ENCODE measurements around the gene CLEC4F.

The CLEC4F gene

DNA sequence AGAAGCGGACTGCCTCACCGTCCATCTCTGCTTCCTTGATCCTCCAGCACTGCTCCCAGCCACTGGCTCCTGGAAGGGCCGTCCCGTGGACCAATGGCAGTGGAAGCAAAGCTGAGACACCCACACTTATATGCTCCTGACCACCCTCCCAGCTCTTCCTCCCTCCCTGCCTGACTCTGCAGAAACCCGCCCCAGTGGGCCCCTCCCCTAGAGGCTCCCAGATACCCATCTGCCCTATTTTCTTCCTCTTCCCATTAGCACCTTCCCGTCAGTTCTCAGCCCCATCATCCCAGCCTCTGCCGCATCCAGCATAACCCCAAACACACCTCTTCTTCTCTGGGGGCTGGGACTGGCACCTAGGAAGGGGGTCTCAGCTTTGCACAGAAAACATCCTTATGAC, at the start of gene CLEC4F:
CLEC4F (minus strand) TSS at position 101 of the 400 bp plus-strand sequence; CDS start at position 25, 76 bp downstream.
- DNase-seq: no peak

DNA sequence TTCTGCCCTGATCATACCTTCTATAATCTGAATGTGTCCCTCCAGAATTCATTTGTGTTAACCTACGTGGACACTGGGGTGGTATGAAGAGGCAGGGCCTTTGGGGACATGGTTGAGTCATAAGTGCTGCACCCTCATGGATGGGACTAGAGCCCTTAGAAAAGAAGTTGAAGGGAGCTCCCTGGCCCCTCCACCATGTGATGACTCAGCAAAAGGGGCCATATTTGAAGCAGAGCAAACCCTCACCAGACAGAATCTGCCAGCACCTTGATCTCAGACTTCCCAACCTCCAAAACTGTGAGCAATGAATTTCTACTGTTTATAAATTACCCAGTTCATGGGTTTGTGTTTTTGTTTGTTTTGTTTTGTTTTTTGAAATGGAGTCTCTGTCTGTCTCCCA, 48.6 kb upstream of the CLEC4F start:
- DNase-seq: no peak

DNA sequence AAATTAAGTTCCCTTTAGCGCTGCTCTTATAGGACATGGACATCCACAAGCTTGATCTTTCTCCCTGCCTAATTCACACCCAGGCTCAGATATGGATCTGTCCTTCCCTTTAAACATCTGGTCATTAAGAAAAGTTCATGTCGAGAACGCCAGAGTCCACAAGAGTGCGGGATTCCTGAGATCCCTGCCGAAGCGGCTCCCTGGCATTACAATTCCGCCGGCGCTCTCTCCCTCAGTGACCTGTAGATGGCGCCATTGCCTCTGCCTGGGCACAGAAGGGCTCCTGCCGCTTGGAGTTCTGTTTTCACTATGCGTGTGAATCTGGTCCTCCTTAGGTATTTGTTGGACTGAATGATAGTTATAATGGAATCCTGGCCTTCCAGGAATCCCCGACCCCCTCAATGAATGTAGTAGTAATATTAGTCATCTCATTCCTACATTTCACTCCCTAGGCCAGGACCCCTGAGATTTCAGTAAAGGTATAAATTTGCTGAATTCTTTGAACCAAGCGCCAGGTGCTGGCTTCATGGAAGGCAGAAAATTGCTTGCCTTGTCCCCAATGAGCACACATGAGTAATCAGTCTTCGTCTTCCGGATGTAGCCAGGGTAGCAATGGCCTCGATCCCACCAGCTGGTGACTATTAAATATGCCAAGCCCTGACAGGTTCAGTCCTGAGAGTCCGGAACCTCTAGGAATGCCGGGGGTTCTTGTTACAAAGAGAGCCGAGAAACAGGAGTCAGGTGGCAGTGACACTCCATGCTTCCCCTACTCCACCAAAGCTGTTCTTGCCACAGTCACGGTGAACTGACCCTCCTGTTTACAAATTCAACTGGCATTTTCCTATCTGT, 41.6 kb upstream of the CLEC4F start:
- peak; percentile 70 for DNase-seq

DNA sequence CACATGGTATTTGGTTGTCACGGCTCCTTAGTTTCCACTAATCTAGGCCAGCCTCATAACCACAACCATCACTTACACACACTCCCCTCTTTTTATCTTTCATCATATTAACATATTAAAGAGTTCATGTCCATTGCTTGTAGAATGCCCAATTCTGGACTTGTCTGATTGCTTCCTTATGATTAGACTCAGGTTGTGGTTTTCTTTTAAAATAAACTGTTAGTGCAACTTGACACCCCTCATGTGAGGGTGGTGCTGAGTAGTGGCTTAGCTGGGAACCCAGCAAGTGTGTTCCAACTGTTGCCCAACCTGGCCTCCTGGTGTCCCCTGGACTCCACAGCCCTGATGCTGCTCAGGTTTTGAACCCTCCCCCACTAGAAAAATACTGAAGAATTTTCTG, 35.3 kb upstream of the CLEC4F start:
- DNase-seq: no peak

GRCh38 chr2:70854411-70854810, 34.0 kb upstream of the CLEC4F start:
- no peak for DNase-seq

DNA sequence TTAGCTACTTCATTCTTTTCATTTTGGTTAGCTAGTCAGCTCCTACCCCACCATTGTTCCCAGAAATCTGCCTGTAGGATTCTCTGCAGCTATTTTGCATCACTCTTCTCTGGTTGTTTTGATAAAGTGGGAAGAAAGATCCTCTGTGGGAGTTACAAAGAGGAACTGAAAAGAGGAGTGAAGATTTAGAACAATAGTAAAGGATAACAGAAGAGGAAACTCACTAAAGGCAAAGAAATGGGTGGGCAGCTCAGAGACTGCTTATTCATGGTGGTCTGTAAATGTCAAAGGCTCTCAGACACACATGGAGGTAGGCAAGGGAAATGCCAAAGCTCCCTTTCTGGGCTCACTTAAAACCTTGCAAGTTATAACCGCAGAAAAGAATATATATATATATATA, 32.4 kb upstream of the CLEC4F start:
- no peak for DNase-seq

- no peak for DNase-seq
These were observed 31.3 kb upstream of the CLEC4F start for GRCh38 chr2:70851704-70852103.

GRCh38 chr2:70850925-70851324, 30.5 kb upstream of the CLEC4F start:
- no peak for DNase-seq

GRCh38 chr2:70842401-70842800, 22.0 kb upstream of the CLEC4F start:
- no peak for DNase-seq

DNA sequence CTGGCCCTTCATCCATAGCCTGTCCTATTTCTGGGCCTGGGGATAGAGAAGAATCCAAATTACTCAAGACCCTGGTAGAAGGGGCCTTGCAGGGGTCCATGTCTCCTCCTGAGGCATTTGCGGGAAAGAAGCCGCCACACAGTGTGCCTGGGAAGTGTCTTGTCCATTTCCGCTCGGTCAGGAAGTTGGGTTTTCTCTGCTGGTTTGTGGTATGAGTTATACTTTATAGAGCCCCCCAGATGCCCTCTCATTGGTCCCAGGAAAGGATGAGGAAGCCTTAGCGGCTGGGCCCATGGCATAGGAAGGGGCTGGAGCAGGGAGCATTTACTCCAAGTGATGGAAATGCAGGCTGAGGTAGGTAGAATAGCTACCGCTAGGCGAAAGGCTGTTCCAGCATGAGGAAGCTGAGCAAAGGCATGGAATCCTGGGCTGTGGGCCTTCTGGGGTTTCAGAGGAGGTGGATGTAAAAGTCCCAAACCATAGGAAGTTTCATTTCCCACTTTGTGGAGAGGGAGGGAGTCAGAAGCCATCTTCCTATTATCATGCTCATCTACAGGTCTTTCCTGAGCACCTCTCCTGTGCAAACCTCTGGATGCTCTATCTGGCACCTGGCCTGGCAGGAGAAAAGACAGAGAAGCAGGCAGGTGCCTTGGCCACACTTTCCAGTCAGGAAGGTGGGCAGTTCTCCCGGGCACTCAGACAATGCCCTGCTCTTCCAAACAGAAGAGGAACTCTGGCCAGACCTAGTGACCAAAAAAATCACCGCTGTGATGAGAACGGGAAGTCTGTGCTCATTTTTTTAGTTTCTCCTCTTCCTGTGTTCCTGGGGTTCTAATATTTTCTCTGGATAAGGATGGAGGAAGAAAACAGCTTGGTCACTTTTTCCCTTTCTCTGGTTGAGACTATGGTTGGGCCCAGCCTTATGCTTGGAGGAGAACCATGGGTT, 17.9 kb upstream of the CLEC4F start:
- DNase-seq: no peak

DNA sequence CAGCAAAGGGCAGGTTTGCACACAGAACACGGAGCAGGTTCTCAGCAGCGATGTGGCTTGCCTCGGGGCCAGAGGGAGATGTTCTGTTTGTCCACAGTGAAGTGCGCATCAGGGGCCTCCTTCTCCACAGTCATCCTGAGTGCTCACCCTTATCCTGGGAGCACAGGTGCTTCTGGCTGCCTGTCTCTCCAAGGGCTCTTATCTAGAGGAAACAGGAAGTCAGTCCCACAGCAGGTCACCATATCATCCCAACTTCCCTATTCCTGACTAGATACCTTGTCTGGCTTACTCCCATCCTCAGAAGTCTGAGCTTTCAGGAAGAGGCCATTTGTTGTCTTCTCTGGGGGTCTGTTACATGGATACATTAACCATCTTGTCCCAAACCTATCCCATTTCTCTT, 15.2 kb upstream of the CLEC4F start, which contains the start of gene CD207:
CD207 (minus strand) TSS at position 174 of the 400 bp plus-strand sequence; CDS start at position 134, 40 bp downstream.
- no peak for DNase-seq

- DNase-seq: no peak
These were observed 14.5 kb upstream of the CLEC4F start for GRCh38 chr2:70834881-70835280.

- no peak for DNase-seq
These were observed 13.7 kb upstream of the CLEC4F start for GRCh38 chr2:70834106-70834505.

- DNase-seq: no peak
These were observed 12.8 kb upstream of the CLEC4F start for GRCh38 chr2:70833246-70833645.

DNA sequence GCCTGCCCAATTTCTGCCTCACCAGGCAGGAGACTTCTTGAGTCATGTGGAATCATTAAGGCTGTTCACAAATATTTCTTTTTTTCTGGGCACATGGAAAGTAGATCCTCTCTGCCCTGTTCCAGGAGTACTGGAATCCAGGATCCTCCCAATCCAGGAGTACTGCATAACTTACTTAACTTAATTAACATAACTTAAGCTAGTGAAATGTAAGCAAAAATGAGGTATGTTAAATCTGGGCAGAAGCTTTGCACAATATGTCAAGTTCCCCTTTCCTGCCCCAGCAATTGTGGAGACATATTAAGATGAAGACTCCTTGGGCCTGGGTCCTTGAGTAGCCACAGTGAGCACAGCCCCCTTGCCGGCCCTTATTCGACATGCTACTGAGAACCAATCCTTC, 12.0 kb upstream of the CLEC4F start:
- no peak for DNase-seq

- DNase-seq: no peak
These were observed 11.5 kb upstream of the CLEC4F start for GRCh38 chr2:70831861-70832260.

- no peak for DNase-seq
These were observed 10.0 kb upstream of the CLEC4F start for GRCh38 chr2:70830366-70830765.

DNA sequence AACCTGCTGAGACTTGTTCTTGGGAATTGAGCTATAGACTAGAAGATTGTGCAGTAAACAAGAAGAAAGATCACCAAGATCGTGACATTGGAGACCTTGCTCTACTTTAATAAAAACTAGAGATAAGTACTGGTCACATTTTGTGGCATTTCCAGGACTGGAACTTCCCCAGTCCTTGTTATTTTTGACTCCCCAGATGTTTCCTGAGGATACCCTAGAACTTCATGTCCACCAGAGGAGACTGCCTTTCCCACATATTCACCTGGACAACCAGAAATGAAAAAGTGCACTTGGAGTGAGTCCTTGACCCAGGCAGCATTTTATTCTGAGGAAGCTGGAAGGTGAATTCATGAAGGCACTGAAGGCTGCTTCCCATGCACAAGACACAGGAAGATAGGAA, 9.5 kb upstream of the CLEC4F start:
- DNase-seq: no peak

DNA sequence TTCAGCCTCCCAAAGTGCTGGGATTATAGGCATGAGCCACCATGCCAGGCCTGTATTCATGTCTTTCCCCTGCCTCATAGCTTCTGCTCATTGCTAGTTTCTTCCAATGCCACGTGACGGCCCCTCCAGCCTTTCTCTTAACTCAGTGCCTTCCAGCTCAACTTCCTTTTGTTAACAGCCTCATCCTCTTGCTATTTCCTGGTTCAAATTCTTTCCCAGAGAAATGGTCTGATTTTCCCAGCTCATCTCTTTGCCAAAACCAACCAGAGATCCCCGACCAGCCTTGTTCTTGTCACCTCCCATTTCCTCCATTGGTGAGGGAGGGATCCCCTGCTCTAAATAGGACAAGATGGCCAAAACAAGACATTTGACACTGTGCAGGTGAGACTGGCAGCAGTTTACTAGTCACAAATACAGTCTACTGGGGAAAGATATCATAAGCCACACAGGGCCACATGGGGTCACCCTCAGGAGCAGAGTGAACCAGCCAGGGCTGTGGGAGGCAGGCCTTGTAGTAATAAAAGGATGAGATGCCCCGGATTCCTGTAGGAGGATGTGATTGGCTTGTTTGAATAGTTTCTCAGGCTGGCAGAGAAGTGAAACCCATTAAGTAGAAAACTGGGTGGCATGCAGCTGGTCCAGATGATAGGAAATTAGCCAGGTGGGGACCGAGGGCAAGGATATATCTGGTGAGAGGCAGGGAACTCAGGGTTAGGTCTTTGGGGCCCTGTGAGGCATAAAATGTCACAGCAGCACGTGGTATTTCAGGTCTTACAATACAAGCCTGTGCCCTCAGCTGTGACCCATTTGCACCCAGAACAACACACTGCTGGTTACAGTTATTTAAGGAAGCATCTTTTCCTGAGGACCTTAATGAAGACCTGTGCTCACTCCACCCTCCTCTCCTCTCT, 8.8 kb upstream of the CLEC4F start:
- peak; percentile 86 for DNase-seq

DNA sequence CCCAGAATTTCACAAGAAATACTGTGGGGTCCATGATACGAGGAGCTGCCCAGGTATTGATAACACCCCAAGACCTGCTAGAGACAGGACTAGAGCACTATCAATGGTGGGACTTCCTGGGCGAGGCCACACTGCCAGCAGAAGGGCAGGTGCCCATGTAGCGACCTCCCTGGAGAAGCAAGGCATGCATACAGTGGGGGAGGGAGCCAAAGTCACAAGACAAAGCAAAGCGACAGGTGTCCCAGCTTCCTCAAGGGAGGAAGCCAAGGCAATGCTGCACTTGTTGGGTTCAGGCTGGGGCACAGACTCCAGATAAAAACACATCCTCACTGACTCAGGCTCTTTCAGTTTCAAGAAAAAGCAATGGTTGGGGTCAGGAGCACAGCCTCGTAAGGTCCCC, 7.7 kb upstream of the CLEC4F start:
- no peak for DNase-seq

- DNase-seq: no peak
These were observed 7.0 kb upstream of the CLEC4F start for GRCh38 chr2:70827388-70827787.

GRCh38 chr2:70826696-70827350, 6.4 kb upstream of the CLEC4F start:
- no peak for DNase-seq

Data from EL (cell line).